B cell (primary cell): Measurements from ENCODE around the gene PIK3CA. TPM values are rescaled to one million over a fixed set of nuclear protein-coding genes. Genes with fewer than 3 reads are reported as not detected.
"Not testable (repeated sequence)": the region's sequence is repeated elsewhere in the genome, so short reads cannot be mapped to it uniquely, and the experiment has no call there.

Experiments
- ATAC-seq: fragments of 200-7000 bp; cut with Tn5 transposase; one replicate; pipeline ENCODE4 v1.10.0; 2021; ENCODE audit warnings: low read depth, mild to moderate bottlenecking, moderate number of reproducible peaks, moderate library complexity
- CTCF ChIA-PET: fragments of 350-600 bp; sonication (Branson Sonifier 250); formaldehyde crosslinking; loops from one replicate; lab custom pipeline; 2021; ENCODE audit warnings: antibody characterized with exemption, inconsistent platforms; lab: Charles Lee
- POLR2A ChIA-PET: fragments of 350-600 bp; sonication (Branson Sonifier 250); formaldehyde crosslinking; loops from one replicate; lab custom pipeline; 2021; ENCODE audit warnings: antibody characterized with exemption; lab: Charles Lee
- DNase-seq: peaks from one replicate; pipeline ENCODE4 v3.0.0; 2013
- H2AFZ ChIP-seq: 2 replicates; pipeline ENCODE4 v1.6.1; 2012; ENCODE audit warnings: mild to moderate bottlenecking, low read depth, low read length; ENCODE audit not compliant: insufficient read depth, poor library complexity, severe bottlenecking
- H3K27ac ChIP-seq, 2 donors: 1 replicate in 1 of 2; 2 replicates in 1 of 2; pipeline ENCODE4 v1.5.1; 2012 to 2013; ENCODE audit warnings: low read length in 2 of 2, mild to moderate bottlenecking in 2 of 2, moderate library complexity in 1 of 2
- H3K27me3 ChIP-seq, 4 experiments: fragments of 200-600 bp in 1 of 4; sonication (generic) in 1 of 4; replicated peaks in 1 of 4; 1 replicate in 2 of 4; 2 replicates in 2 of 4; pipeline versions ENCODE4 v1.6.1 to v1.7.0; 2013 to 2016; ENCODE audit warnings: low read length in 3 of 4, mild to moderate bottlenecking in 2 of 4, mixed read lengths in 1 of 4, moderate library complexity in 1 of 4; ENCODE audit not compliant: insufficient read depth in 4 of 4, control insufficient read depth in 3 of 4; ENCODE audit errors: control extremely low read depth in 1 of 4
- H3K36me3 ChIP-seq, 2 experiments: replicated peaks in 1 of 2; 1 replicate in 1 of 2; 2 replicates in 1 of 2; pipeline versions ENCODE4 v1.6.1 to v1.7.1; 2013; ENCODE audit warnings: low read length in 1 of 2; ENCODE audit not compliant: insufficient read depth in 2 of 2, control insufficient read depth in 1 of 2; ENCODE audit errors: control extremely low read depth in 1 of 2, extremely low read depth in 1 of 2
- H3K4me1 ChIP-seq, 2 donors: fragments of 200-600 bp in 1 of 2; sonication (generic) in 1 of 2; 1 replicate in 1 of 2; 2 replicates in 1 of 2; pipeline versions ENCODE4 v1.5.1 to v1.6.1; 2013 to 2017; ENCODE audit warnings: low read length in 2 of 2; ENCODE audit not compliant: control insufficient read depth in 2 of 2, insufficient read depth in 2 of 2
- H3K4me2 ChIP-seq: replicated peaks from 2 replicates; pipeline ENCODE3; 2012; ENCODE audit warnings: mild to moderate bottlenecking, low read depth, low read length; ENCODE audit not compliant: poor library complexity, severe bottlenecking
- H3K4me3 ChIP-seq, 5 experiments: fragments of 200-600 bp in 1 of 5; sonication (generic) in 1 of 5; 1 replicate in 3 of 5; 2 replicates in 2 of 5; pipeline versions ENCODE4 v1.5.1 to v1.7.0; 2011 to 2016; ENCODE audit warnings: low read length in 4 of 5, mild to moderate bottlenecking in 4 of 5, low read depth in 2 of 5, control low read depth in 1 of 5, moderate library complexity in 1 of 5; ENCODE audit not compliant: insufficient read depth in 1 of 5; ENCODE audit errors: control extremely low read depth in 1 of 5, extremely low read depth in 1 of 5
- H3K79me2 ChIP-seq: fragments of 200-600 bp; sonication (generic); one replicate; pipeline ENCODE4 v1.6.0; 2016; ENCODE audit warnings: low read length; ENCODE audit not compliant: control insufficient read depth, insufficient read depth
- H3K9ac ChIP-seq: fragments of 200-600 bp; sonication (generic); 2 replicates; pipeline ENCODE4 v1.6.1; 2017; ENCODE audit warnings: mild to moderate bottlenecking, low read length, moderate library complexity
- H3K9me3 ChIP-seq, 3 donors: one replicate each; pipeline versions ENCODE4 v1.6.1 to v1.7.1; 2013; ENCODE audit warnings: low read length in 2 of 3; ENCODE audit not compliant: control insufficient read depth in 2 of 3, insufficient read depth in 1 of 3; ENCODE audit errors: control extremely low read depth in 1 of 3
- H4K20me1 ChIP-seq: 2 replicates; pipeline ENCODE4 v1.6.0; 2012; ENCODE audit warnings: mild to moderate bottlenecking, low read length; ENCODE audit not compliant: insufficient read depth, control insufficient read depth, poor library complexity, severe bottlenecking
- H3K27ac Mint-ChIP-seq: one replicate; pipeline ENCODE4 v1.8.0; 2021; ENCODE audit warnings: mixed read lengths
- H3K27me3 Mint-ChIP-seq: one replicate; pipeline ENCODE4 v1.8.0; 2021; ENCODE audit warnings: mixed read lengths
- H3K4me1 Mint-ChIP-seq: one replicate; pipeline ENCODE4 v1.8.0; 2021; ENCODE audit warnings: mixed read lengths
- H3K4me3 Mint-ChIP-seq: one replicate; pipeline ENCODE4 v1.8.0; 2021; ENCODE audit warnings: mixed read lengths
- H3K9me3 Mint-ChIP-seq: one replicate; pipeline ENCODE4 v1.8.0; 2022; ENCODE audit warnings: mixed read lengths; ENCODE audit not compliant: insufficient read depth
- EZH2 ChIP-seq: IDR thresholded peaks from 2 replicates; pipeline ENCODE4 v1.6.1; 2012; ENCODE audit warnings: borderline replicate concordance, low read depth, mild to moderate bottlenecking, moderate library complexity, low read length; ENCODE audit not compliant: insufficient read depth, poor library complexity, severe bottlenecking
- WGBS: methylation state at CpG from one replicate; pipeline ENCODE4 v1.1.5; 2013; ENCODE audit warnings: missing lambda C conversion rate; ENCODE audit not compliant: insufficient coverage; 5-methylcytosine and 5-hydroxymethylcytosine counted together
- intact Hi-C: fragments of 100-400 bp; cut with micrococcal nuclease; formaldehyde crosslinking; loops from one replicate; pipeline ENCODE4 v1.10.0; 2022
- polyA plus RNA-seq: library from polyadenylated mRNA; depleted of rRNA; stranded (reverse); fragments of >200 nt; gene quantifications from 2 replicates; pipeline ENCODE4 v1.2.3, GENCODE V29; 2012
- total RNA-seq, 2 donors: library from RNA; stranded (reverse); fragments of 120-200 nt in 1 of 2; gene quantifications; 1 replicate in 1 of 2; 2 replicates in 1 of 2; pipeline versions ENCODE4 v1.2.3 to v1.2.4, GENCODE V29; 2013 to 2022
- TF ChIP-seq, protein P1 (sequence below): fragments of 200-600 bp; IDR thresholded peaks from one replicate; pipeline ENCODE4 v1.8.0; 2022; ENCODE audit warnings: antibody characterized with exemption, mild to moderate bottlenecking

The PIK3CA gene
- total and polyA plus RNA-seq, 2 donors (not counting 1 experiment from before 2014, with no cell fraction given): 6.4 to 61.8 TPM

DNA sequence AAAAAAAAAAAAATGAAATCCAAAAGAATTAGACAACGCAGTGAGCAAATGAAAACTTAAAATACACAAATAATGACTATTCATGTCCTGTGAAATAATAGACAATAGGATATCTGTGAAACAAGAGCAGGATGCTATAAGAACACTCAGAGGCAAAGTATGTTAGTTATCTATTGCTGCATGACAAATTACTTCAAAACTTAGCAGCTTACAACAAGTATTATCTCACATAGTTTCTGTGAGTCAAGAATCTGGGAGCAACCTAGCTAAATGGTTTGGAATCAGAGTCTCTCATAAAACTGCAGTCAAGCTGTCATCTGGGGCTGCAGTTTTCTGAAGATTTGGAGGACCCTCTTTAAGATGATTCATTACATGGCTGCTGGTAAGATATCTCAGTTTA is 40.1 kb upstream of the PIK3CA start:
- no CpG with 5 or more reads among the region's 1 CpG for WGBS
- Histone ChIP-seq H3K4me2 (no peak overlapping the region), H4K20me1 (no peaks in the 10 kb centered on the region), H2AFZ (no peak overlapping the region), H3K9me3 (peaks cover 0 to 3% (median 3%) of the 10 kb centered on the region in 3 donors), H3K36me3 (no peaks in the 10 kb centered on the region), H3K79me2 (no peaks in the 10 kb centered on the region), H3K27ac (no peak overlapping the region), H3K27me3 (peaks cover 0 to 3% (median 0%) of the 10 kb centered on the region in 4 experiments), H3K9ac (no peak overlapping the region), H3K4me1 (no peaks in the 10 kb centered on the region), H3K4me3 (no peak overlapping the region)
- CTCF ChIA-PET: interaction anchor here (0.6 to 8.0 kb wide), 9 partner anchors 11 to 447 kb away, joined by 3 to 88 read pairs (median 4); no protein-coding TSS in a partner anchor
- Mint-ChIP-seq H3K4me1 (no peaks in the 10 kb centered on the region), H3K27ac (no peak overlapping the region), H3K4me3 (no peak overlapping the region), H3K9me3 (no peaks in the 10 kb centered on the region), H3K27me3 (peaks cover 23% of the 10 kb centered on the region)
- TF ChIP-seq EZH2: no peak
- TF ChIP-seq, protein P1, sequence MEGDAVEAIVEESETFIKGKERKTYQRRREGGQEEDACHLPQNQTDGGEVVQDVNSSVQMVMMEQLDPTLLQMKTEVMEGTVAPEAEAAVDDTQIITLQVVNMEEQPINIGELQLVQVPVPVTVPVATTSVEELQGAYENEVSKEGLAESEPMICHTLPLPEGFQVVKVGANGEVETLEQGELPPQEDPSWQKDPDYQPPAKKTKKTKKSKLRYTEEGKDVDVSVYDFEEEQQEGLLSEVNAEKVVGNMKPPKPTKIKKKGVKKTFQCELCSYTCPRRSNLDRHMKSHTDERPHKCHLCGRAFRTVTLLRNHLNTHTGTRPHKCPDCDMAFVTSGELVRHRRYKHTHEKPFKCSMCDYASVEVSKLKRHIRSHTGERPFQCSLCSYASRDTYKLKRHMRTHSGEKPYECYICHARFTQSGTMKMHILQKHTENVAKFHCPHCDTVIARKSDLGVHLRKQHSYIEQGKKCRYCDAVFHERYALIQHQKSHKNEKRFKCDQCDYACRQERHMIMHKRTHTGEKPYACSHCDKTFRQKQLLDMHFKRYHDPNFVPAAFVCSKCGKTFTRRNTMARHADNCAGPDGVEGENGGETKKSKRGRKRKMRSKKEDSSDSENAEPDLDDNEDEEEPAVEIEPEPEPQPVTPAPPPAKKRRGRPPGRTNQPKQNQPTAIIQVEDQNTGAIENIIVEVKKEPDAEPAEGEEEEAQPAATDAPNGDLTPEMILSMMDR: no peak
- intact Hi-C loops: loop anchor here (10.0 kb wide), 1 partner anchor 447 kb away; no protein-coding TSS in a partner anchor
- POLR2A ChIA-PET: no interaction called here
- DNase-seq (no peak), ATAC-seq (no peak)

DNA sequence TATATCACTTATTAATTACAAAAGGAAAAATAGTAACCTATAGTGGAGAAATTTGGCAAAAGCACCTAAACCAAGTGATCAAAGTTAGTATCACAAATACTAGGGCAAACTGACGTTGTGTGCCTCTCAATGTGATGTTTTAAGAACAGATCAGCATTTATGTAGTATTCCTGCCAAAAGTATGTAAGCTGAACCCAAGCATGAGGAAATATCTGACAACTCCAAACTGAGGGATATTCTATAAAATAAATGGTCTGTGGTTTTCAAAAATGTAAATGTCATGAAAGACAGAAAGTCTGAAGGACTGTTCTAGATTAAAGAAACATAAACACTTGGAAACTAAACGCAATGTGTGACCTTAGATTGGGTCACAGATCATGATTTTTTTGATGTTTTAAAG is 34.3 kb upstream of the PIK3CA start:
- H3K79me2 ChIP-seq: no peaks in the 10 kb centered on the region
- POLR2A ChIA-PET: no interaction called here
- intact Hi-C loops: no loop called here
- DNase-seq: no peak
- TF ChIP-seq, protein P1: no peak
- TF ChIP-seq EZH2: no peak
- no peak overlapping the region for H3K4me2 ChIP-seq
- ATAC-seq: no peak
- no peaks in the 10 kb centered on the region for H3K36me3 ChIP-seq
- H3K27me3 Mint-ChIP-seq: peaks cover 25% of the 10 kb centered on the region
- H3K4me1 Mint-ChIP-seq: no peaks in the 10 kb centered on the region
- H3K27me3 ChIP-seq: peaks cover 0 to 5% (median 2%) of the 10 kb centered on the region in 4 experiments
- H3K9ac ChIP-seq: no peak overlapping the region
- WGBS: no CpG with 5 or more reads among the region's 2 CpGs
- H3K4me1 ChIP-seq: no peaks in the 10 kb centered on the region
- CTCF ChIA-PET: no interaction called here
- no peaks in the 10 kb centered on the region for H4K20me1 ChIP-seq
- H3K9me3 ChIP-seq: peaks cover 0 to 3% (median 3%) of the 10 kb centered on the region in 3 donors
- no peak overlapping the region for H3K4me3 Mint-ChIP-seq
- H3K4me3 ChIP-seq: no peak overlapping the region
- H3K27ac ChIP-seq: no peak overlapping the region
- H2AFZ ChIP-seq: no peak overlapping the region
- H3K27ac Mint-ChIP-seq: no peak overlapping the region
- H3K9me3 Mint-ChIP-seq: no peaks in the 10 kb centered on the region

DNA sequence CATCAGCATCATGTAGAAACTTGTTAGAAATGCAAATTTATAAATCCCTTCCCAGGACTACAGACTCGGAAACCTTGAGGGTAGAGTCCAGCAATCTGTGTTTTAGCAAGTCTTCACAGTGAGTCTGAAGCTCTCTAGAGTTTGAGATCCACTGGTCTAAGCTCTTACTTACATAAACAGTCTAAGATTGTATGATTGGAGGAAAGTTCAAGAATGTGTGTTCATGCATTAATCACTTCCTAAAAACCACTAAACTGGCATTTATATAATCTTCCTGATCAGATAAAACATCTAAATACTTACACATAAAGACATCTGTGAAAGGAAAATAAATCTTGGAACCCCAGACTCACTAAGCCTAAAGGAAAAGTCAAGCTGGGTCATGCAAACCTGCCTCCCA is 32.7 kb upstream of the PIK3CA start:
- H2AFZ ChIP-seq: not testable (repeated sequence)

More for the DNA sequence above, 32.7 kb upstream of the PIK3CA start:
- H3K4me1 ChIP-seq, H3K4me2 ChIP-seq, DNase-seq, H3K27ac ChIP-seq, H4K20me1 ChIP-seq, H3K9me3 Mint-ChIP-seq, H3K9ac ChIP-seq, H3K79me2 ChIP-seq, H3K4me3 Mint-ChIP-seq, ATAC-seq, H3K9me3 ChIP-seq, CTCF ChIA-PET, H3K27ac Mint-ChIP-seq, intact Hi-C loops, H3K4me1 Mint-ChIP-seq, H3K36me3 ChIP-seq, H3K4me3 ChIP-seq, H3K27me3 ChIP-seq: not testable (repeated sequence)
- WGBS: no CpG with 5 or more reads among the region's 1 CpG
- H3K27me3 Mint-ChIP-seq: peaks cover 20% of the 10 kb centered on the region
- POLR2A ChIA-PET: interaction anchor here (0.6 kb wide), 1 partner anchor 72 kb away, joined by 6 read pairs; no protein-coding TSS in a partner anchor
